Measurements from ENCODE around the gene LSM12.

The LSM12 gene

GRCh38 chr17:43988301-43988700, 78.2 kb downstream of the LSM12 start:
- DNase-seq (ENCODE audit: extremely low read depth in 1 of 2, low read depth in 1 of 2) = no peak

GRCh38 chr17:43987131-43988021, 79.1 kb downstream of the LSM12 start:
- DNase-seq (ENCODE audit: extremely low read depth in 1 of 2, low read depth in 1 of 2) = no peak

- DNase-seq (ENCODE audit: extremely low read depth in 1 of 2, low read depth in 1 of 2) = no peak
Observed at GRCh38 chr17:43986225-43986981, 80.1 kb downstream of the LSM12 start.

GRCh38 chr17:43984521-43984920, 82.0 kb downstream of the LSM12 start:
- DNase-seq (ENCODE audit: extremely low read depth in 1 of 2, low read depth in 1 of 2) = no peak
